Astrocyte (in vitro differentiated cells and primary cell): ENCODE measurements around the gene DNAJB1. TPM values are rescaled to one million over a fixed set of nuclear protein-coding genes. Genes with fewer than 3 reads are reported as not detected.

Experiments
- DNase-seq: peaks from one replicate; pipeline ENCODE4 v3.0.0-alpha.2; 2010; ENCODE audit warnings: low read depth
- FAIRE-seq: peaks from 2 replicates; lab custom pipeline; 2011; peaks lifted over from hg19 to GRCh38; lab: Jason Lieb, UNC
- H2AFZ ChIP-seq: 2 replicates; pipeline ENCODE4 v1.6.0; 2012; ENCODE audit warnings: low read depth, low read length, inconsistent platforms
- H3K27ac ChIP-seq: 2 replicates; pipeline ENCODE4 v1.5.1; 2011; ENCODE audit warnings: low read depth, low read length, inconsistent platforms
- H3K27me3 ChIP-seq: 2 replicates; pipeline ENCODE4 v1.6.0; 2011; ENCODE audit warnings: low read length, inconsistent platforms; ENCODE audit not compliant: insufficient read depth
- H3K36me3 ChIP-seq: 2 replicates; pipeline ENCODE4 v1.5.1; 2011; ENCODE audit warnings: low read length, inconsistent platforms; ENCODE audit not compliant: insufficient read depth
- H3K4me1 ChIP-seq: 2 replicates; pipeline ENCODE4 v1.5.1; 2011; ENCODE audit warnings: low read length, inconsistent platforms; ENCODE audit not compliant: insufficient read depth
- H3K4me2 ChIP-seq: 2 replicates; pipeline ENCODE4 v1.6.0; 2012; ENCODE audit warnings: low read length, inconsistent platforms
- H3K4me3 ChIP-seq: 2 replicates; pipeline ENCODE4 v1.5.1; 2011; ENCODE audit warnings: low read depth, mild to moderate bottlenecking, low read length, inconsistent platforms; ENCODE audit not compliant: insufficient read depth
- H3K79me2 ChIP-seq: 2 replicates; pipeline ENCODE4 v1.6.0; 2012; ENCODE audit warnings: mild to moderate bottlenecking, low read length, inconsistent platforms; ENCODE audit not compliant: insufficient read depth
- H3K9ac ChIP-seq: 2 replicates; pipeline ENCODE4 v1.6.0; 2012; ENCODE audit warnings: mild to moderate bottlenecking, low read length, inconsistent platforms
- H3K9me3 ChIP-seq: 2 replicates; pipeline ENCODE4 v1.5.1; 2012; ENCODE audit warnings: low read depth, mild to moderate bottlenecking, low read length, inconsistent platforms; ENCODE audit not compliant: insufficient read depth
- H4K20me1 ChIP-seq: 2 replicates; pipeline ENCODE4 v1.6.0; 2012; ENCODE audit warnings: low read length, inconsistent platforms; ENCODE audit not compliant: insufficient read depth
- H3K27ac Mint-ChIP-seq: one replicate; pipeline ENCODE4 v1.8.0; 2021; ENCODE audit warnings: mild to moderate bottlenecking, mixed read lengths; ENCODE audit not compliant: unreplicated experiment
- H3K27me3 Mint-ChIP-seq: one replicate; pipeline ENCODE4 v1.8.0; 2021; ENCODE audit warnings: low read depth, mixed read lengths; ENCODE audit not compliant: unreplicated experiment
- H3K36me3 Mint-ChIP-seq: one replicate; pipeline ENCODE4 v1.8.0; 2021; ENCODE audit warnings: low read depth, mixed read lengths; ENCODE audit not compliant: unreplicated experiment
- H3K4me1 Mint-ChIP-seq: one replicate; pipeline ENCODE4 v1.8.0; 2021; ENCODE audit warnings: low read depth, mixed read lengths; ENCODE audit not compliant: unreplicated experiment
- H3K4me3 Mint-ChIP-seq: one replicate; pipeline ENCODE4 v1.8.0; 2021; ENCODE audit warnings: mild to moderate bottlenecking, moderate library complexity, mixed read lengths; ENCODE audit not compliant: unreplicated experiment
- H3K9me3 Mint-ChIP-seq: one replicate; pipeline ENCODE4 v1.8.0; 2021; ENCODE audit warnings: mild to moderate bottlenecking, mixed read lengths; ENCODE audit not compliant: unreplicated experiment
- CTCF ChIP-seq: IDR thresholded peaks from 2 replicates; pipeline ENCODE4 v1.5.1; 2011; ENCODE audit warnings: low read depth, mild to moderate bottlenecking, inconsistent platforms, low read length, moderate library complexity; ENCODE audit not compliant: insufficient read depth
- EZH2 ChIP-seq: IDR thresholded peaks from 2 replicates; pipeline ENCODE4 v1.6.1; 2012; ENCODE audit warnings: mild to moderate bottlenecking, low read length, inconsistent platforms; ENCODE audit not compliant: insufficient read depth
- total RNA-seq: library from RNA; stranded (reverse); gene quantifications from 2 replicates; pipeline ENCODE4 v1.2.1, GENCODE V29; 2021

The DNAJB1 gene
- total RNA-seq, 1 donor from 2014 or later = 105 TPM

- H3K36me3 Mint-ChIP-seq = peaks cover 18% of the 10 kb centered on the region
- Histone ChIP-seq H3K4me1 (no peaks in the 10 kb centered on the region), H2AFZ (no peak overlapping the region), H3K27me3 (no peaks in the 10 kb centered on the region), H4K20me1 (peaks cover 28% of the 10 kb centered on the region), H3K9me3 (no peaks in the 10 kb centered on the region), H3K79me2 (peaks cover 11% of the 10 kb centered on the region), H3K4me2 (no peak overlapping the region), H3K36me3 (peaks cover 9% of the 10 kb centered on the region), H3K4me3 (no peak overlapping the region), H3K9ac (no peak overlapping the region), H3K27ac (no peak overlapping the region)
- no peak for TF ChIP-seq EZH2
- no peak overlapping the region for H3K4me3 Mint-ChIP-seq
- H3K9me3 Mint-ChIP-seq = no peaks in the 10 kb centered on the region
- no peaks in the 10 kb centered on the region for H3K27me3 Mint-ChIP-seq
- no peaks in the 10 kb centered on the region for H3K4me1 Mint-ChIP-seq
- FAIRE-seq (no peak), DNase-seq (no peak)
- H3K27ac Mint-ChIP-seq = no peak overlapping the region
Measured at GRCh38 chr19:14487370-14488125, 30.6 kb downstream of the DNAJB1 start.

- no peak overlapping the region for H3K4me3 ChIP-seq
- no peak overlapping the region for H3K9ac ChIP-seq
- H3K27me3 Mint-ChIP-seq = no peaks in the 10 kb centered on the region
- H3K27me3 ChIP-seq = no peaks in the 10 kb centered on the region
- no peak overlapping the region for H3K4me2 ChIP-seq
- peaks cover 10% of the 10 kb centered on the region for H3K79me2 ChIP-seq
- no peak overlapping the region for H2AFZ ChIP-seq
- TF ChIP-seq EZH2 (no peak), CTCF (no peak)
- no peak overlapping the region for H3K27ac Mint-ChIP-seq
- H3K9me3 ChIP-seq = no peaks in the 10 kb centered on the region
- H3K27ac ChIP-seq = no peak overlapping the region
- no peak overlapping the region for H3K4me3 Mint-ChIP-seq
- H3K9me3 Mint-ChIP-seq = no peaks in the 10 kb centered on the region
- no peak for FAIRE-seq
- peaks cover 54% of the 10 kb centered on the region for H4K20me1 ChIP-seq
- no peaks in the 10 kb centered on the region for H3K4me1 Mint-ChIP-seq
- no peak for DNase-seq
- H3K4me1 ChIP-seq = peaks cover 5% of the 10 kb centered on the region
- peaks cover 5% of the 10 kb centered on the region for H3K36me3 ChIP-seq
- H3K36me3 Mint-ChIP-seq = peaks cover 13% of the 10 kb centered on the region
Measured at GRCh38 chr19:14482172-14482941, 35.8 kb downstream of the DNAJB1 start.

- H3K4me2 ChIP-seq = peak overlapping the region; percentile 52
- H3K36me3 Mint-ChIP-seq = peaks cover 7% of the 10 kb centered on the region
Measured at GRCh38 chr19:14480700-14481079, 37.5 kb downstream of the DNAJB1 start.

More at GRCh38 chr19:14480700-14481079, 37.5 kb downstream of the DNAJB1 start:
- no peak overlapping the region for H2AFZ ChIP-seq
- DNase-seq = peak; percentile 62
- Mint-ChIP-seq H3K4me3 (no peak overlapping the region), H3K4me1 (peaks cover 10% of the 10 kb centered on the region), H3K27ac (peak overlapping the region; percentile 58), H3K9me3 (no peaks in the 10 kb centered on the region), H3K27me3 (no peaks in the 10 kb centered on the region)
- H3K4me1 ChIP-seq = peaks cover 10% of the 10 kb centered on the region
- no peak overlapping the region for H3K27ac ChIP-seq
- FAIRE-seq = no peak
- peaks cover 5% of the 10 kb centered on the region for H3K36me3 ChIP-seq
- H3K27me3 ChIP-seq = no peaks in the 10 kb centered on the region
- peaks cover 4% of the 10 kb centered on the region for H3K79me2 ChIP-seq
- no peaks in the 10 kb centered on the region for H3K9me3 ChIP-seq
- no peak overlapping the region for H3K9ac ChIP-seq
- TF ChIP-seq EZH2 (no peak), CTCF (no peak)
- peaks cover 58% of the 10 kb centered on the region for H4K20me1 ChIP-seq
- H3K4me3 ChIP-seq = no peak overlapping the region
